H1 (cell line): ENCODE results near the gene PSMA2. TPM values are rescaled to one million over a fixed set of nuclear protein-coding genes. Genes with fewer than 3 reads are reported as not detected.

Source experiments
- ATF3 ChIP-seq: IDR thresholded peaks from 2 replicates; pipeline ENCODE4 v1.6.1; 2011; ENCODE audit warnings: low read depth, mild to moderate bottlenecking, low read length; ENCODE audit not compliant: insufficient read depth
- BACH1 ChIP-seq: IDR thresholded peaks from 2 replicates; pipeline ENCODE4 v1.6.1; 2012; ENCODE audit warnings: low read length, improper control_type of control experiment
- CHD1 ChIP-seq: IDR thresholded peaks from 2 replicates; pipeline ENCODE4 v1.6.1; 2012; ENCODE audit warnings: low read depth, low read length, improper control_type of control experiment
- GABPA ChIP-seq: IDR thresholded peaks from 2 replicates; pipeline ENCODE4 v1.6.1; 2011; ENCODE audit warnings: mild to moderate bottlenecking, low read length, moderate library complexity, borderline replicate concordance; ENCODE audit not compliant: insufficient read depth
- GTF2F1 ChIP-seq: IDR thresholded peaks from 2 replicates; pipeline ENCODE4 v1.6.1; 2012; ENCODE audit warnings: low read depth, low read length, improper control_type of control experiment, borderline replicate concordance
- PHF8 ChIP-seq: fragments of 200-600 bp; sonication (generic); conservative IDR thresholded peaks from 2 replicates; pipeline ENCODE4 v1.7.1; 2012; ENCODE audit warnings: low read depth, mild to moderate bottlenecking, inconsistent platforms, low read length, moderate library complexity
- SIRT6 ChIP-seq: IDR thresholded peaks from one replicate; pipeline ENCODE4 v1.7.1; 2012; ENCODE audit warnings: low read length, inconsistent platforms
- polyA plus RNA-seq, 7 experiments: library from polyadenylated mRNA; depleted of rRNA in 3 of 7; stranded (reverse) in 5 of 7; unstranded in 2 of 7; fragments of >200 nt in 5 of 7; fragments of 200-250 nt in 2 of 7; gene quantifications; 1 replicate in 5 of 7; 2 replicates in 1 of 7; 4 replicates in 1 of 7; pipeline versions ENCODE4 v1.2.1 to v1.2.3, GENCODE V29; 2011 to 2013; ENCODE audit warnings: missing spikeins in 2 of 7, mixed read lengths in 2 of 7
- total RNA-seq: library from RNA; stranded (reverse); fragmentation: NEBNext Ultra II Directional; extraction: Animal tissue kit (Norgen Biotek cat#: 25700); gene quantifications from 2 replicates; pipeline ENCODE4 v1.2.1, GENCODE V29; 2021

PSMA2 gene
- total and polyA plus RNA-seq, 2 of the 8 experiments (the other 6 are each of a cell fraction or from before 2014, with no cell fraction given): 211 to 259 TPM

DNA sequence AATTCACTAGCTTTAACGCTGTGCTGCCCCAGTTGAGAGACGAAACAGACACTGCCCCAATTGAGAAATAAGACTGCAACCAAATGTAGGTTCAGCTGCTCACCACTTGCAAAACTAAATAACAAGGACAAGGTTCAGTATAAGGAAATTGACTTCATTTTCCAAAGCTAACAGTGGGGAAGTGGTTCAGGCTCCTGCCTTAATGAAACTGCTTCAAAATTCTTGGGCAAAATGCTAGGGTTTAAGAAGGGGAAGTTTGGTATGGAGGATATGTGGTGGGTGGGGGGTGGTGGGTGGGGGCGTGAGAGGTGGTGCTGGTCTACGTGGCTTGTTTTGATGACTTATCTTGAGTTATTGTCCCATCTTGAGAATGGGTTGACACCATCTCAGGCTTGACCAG is 22.0 kb upstream of the PSMA2 start (continued):
- TF ChIP-seq ATF3 (no peak), GTF2F1 (no peak), GABPA (no peak), PHF8 (no peak), BACH1 (no peak), CHD1 (no peak), SIRT6 (no peak)
- TF ChIP-seq, all 59 proteins: peak for 0
